ENCODE measurements around the gene PHLDA3.

- no peak for TF ChIP-seq CTCF (IDR thresholded peaks at IDR 0.05)
- no peak for TF ChIP-seq ZFX (IDR thresholded peaks at IDR 0.05; ENCODE audit: borderline replicate concordance)
Observed at GRCh38 chr1:201516511-201517127, 47.6 kb upstream of the PHLDA3 start.
